CD14-positive monocyte (primary cell): ENCODE results near the gene APOL2. TPM values are rescaled to one million over a fixed set of nuclear protein-coding genes. Genes with fewer than 3 reads are reported as not detected.

Source experiments
- DNase-seq, 3 donors: peaks; one replicate each; pipeline ENCODE4 v3.0.0-alpha.2; 2011 to 2022
- H2AFZ ChIP-seq: 2 replicates; pipeline ENCODE4 v1.6.0; 2012; ENCODE audit warnings: mild to moderate bottlenecking, low read depth, low read length, inconsistent platforms; ENCODE audit not compliant: insufficient read depth, poor library complexity, severe bottlenecking
- H3K27ac ChIP-seq, 2 donors: 1 replicate in 1 of 2; 2 replicates in 1 of 2; pipeline ENCODE4 v1.5.1; 2012 to 2013; ENCODE audit warnings: low read length in 2 of 2, control low read depth in 1 of 2, inconsistent platforms in 1 of 2, low read depth in 1 of 2, mild to moderate bottlenecking in 1 of 2
- H3K27me3 ChIP-seq, 2 donors: one replicate each; pipeline versions ENCODE4 v1.6.0 to v1.6.1; 2011 to 2013; ENCODE audit warnings: low read length in 2 of 2; ENCODE audit not compliant: control insufficient read depth in 2 of 2, insufficient read depth in 2 of 2
- H3K36me3 ChIP-seq, 2 donors: replicated peaks in 1 of 2; 1 replicate in 1 of 2; 2 replicates in 1 of 2; pipeline versions ENCODE4 v1.5.1 to v1.6.1; 2012 to 2013; ENCODE audit warnings: low read length in 2 of 2, control low read depth in 1 of 2, inconsistent platforms in 1 of 2, mild to moderate bottlenecking in 1 of 2; ENCODE audit not compliant: insufficient read depth in 2 of 2, control insufficient read depth in 1 of 2
- H3K4me1 ChIP-seq, 2 donors: 1 replicate in 1 of 2; 2 replicates in 1 of 2; pipeline versions ENCODE4 v1.5.1 to v1.6.1; 2012 to 2013; ENCODE audit warnings: low read length in 2 of 2, control low read depth in 1 of 2, inconsistent platforms in 1 of 2, mild to moderate bottlenecking in 1 of 2, moderate library complexity in 1 of 2; ENCODE audit not compliant: insufficient read depth in 2 of 2, control insufficient read depth in 1 of 2
- H3K4me2 ChIP-seq: replicated peaks from 2 replicates; pipeline ENCODE3; 2012; ENCODE audit warnings: low read length, moderate library complexity, mild to moderate bottlenecking; ENCODE audit not compliant: poor library complexity, severe bottlenecking; ENCODE audit errors: extremely low read depth
- H3K4me3 ChIP-seq, 3 experiments: fragments of 200-600 bp in 1 of 3; sonication (generic) in 1 of 3; replicated peaks in 1 of 3; 1 replicate in 2 of 3; 2 replicates in 1 of 3; pipeline ENCODE4 v1.5.1; 2011 to 2013; ENCODE audit warnings: low read length in 3 of 3, mild to moderate bottlenecking in 3 of 3, control low read depth in 2 of 3, low read depth in 2 of 3, inconsistent platforms in 1 of 3, moderate library complexity in 1 of 3
- H3K79me2 ChIP-seq: 2 replicates; pipeline ENCODE4 v1.6.0; 2012; ENCODE audit warnings: mild to moderate bottlenecking, control low read depth, inconsistent platforms, low read length, moderate library complexity; ENCODE audit not compliant: insufficient read depth
- H3K9ac ChIP-seq: 2 replicates; pipeline ENCODE4 v1.6.0; 2017; ENCODE audit warnings: low read length, mild to moderate bottlenecking; ENCODE audit not compliant: insufficient read depth, poor library complexity, severe bottlenecking
- H3K9me3 ChIP-seq, 2 donors: replicated peaks in 1 of 2; 1 replicate in 1 of 2; 2 replicates in 1 of 2; pipeline versions ENCODE4 v1.5.1 to v1.6.1; 2012 to 2013; ENCODE audit warnings: low read length in 2 of 2, control low read depth in 1 of 2; ENCODE audit not compliant: control insufficient read depth in 1 of 2, insufficient read depth in 1 of 2
- H4K20me1 ChIP-seq: 2 replicates; pipeline ENCODE4 v1.6.0; 2012; ENCODE audit warnings: mild to moderate bottlenecking, low read length, control low read depth, moderate library complexity; ENCODE audit not compliant: insufficient read depth
- H3K27ac Mint-ChIP-seq, 7 donors: one replicate each; pipeline ENCODE4 v1.8.0; 2020; ENCODE audit warnings: mild to moderate bottlenecking in 7 of 7, mixed read lengths in 7 of 7, moderate library complexity in 6 of 7, inconsistent platforms in 2 of 7
- H3K27me3 Mint-ChIP-seq, 3 donors: one replicate each; pipeline ENCODE4 v1.8.0; 2021 to 2022; ENCODE audit warnings: low read depth in 3 of 3, mild to moderate bottlenecking in 3 of 3, mixed read lengths in 3 of 3, moderate library complexity in 3 of 3, inconsistent platforms in 1 of 3
- H3K36me3 Mint-ChIP-seq, 2 donors: one replicate each; pipeline ENCODE4 v1.8.0; 2020; ENCODE audit warnings: mixed read lengths in 2 of 2, inconsistent platforms in 1 of 2, mild to moderate bottlenecking in 1 of 2
- H3K4me1 Mint-ChIP-seq: one replicate; pipeline ENCODE4 v1.8.0; 2020; ENCODE audit warnings: mild to moderate bottlenecking, mixed read lengths
- H3K4me3 Mint-ChIP-seq, 2 donors: one replicate each; pipeline ENCODE4 v1.8.0; 2020; ENCODE audit warnings: mild to moderate bottlenecking in 2 of 2, mixed read lengths in 2 of 2, moderate library complexity in 1 of 2
- H3K9me3 Mint-ChIP-seq, 7 donors: one replicate each; pipeline ENCODE4 v1.8.0; 2020 to 2022; ENCODE audit warnings: mixed read lengths in 7 of 7, mild to moderate bottlenecking in 6 of 7, moderate library complexity in 6 of 7, inconsistent platforms in 2 of 7
- WGBS: methylation state at CpG from one replicate; pipeline ENCODE4 v1.1.5; 2013; ENCODE audit warnings: missing lambda C conversion rate; ENCODE audit not compliant: insufficient coverage; 5-methylcytosine and 5-hydroxymethylcytosine counted together
- intact Hi-C, 2 donors: fragments of 100-400 bp; cut with micrococcal nuclease; formaldehyde crosslinking; loops; one replicate each; pipeline versions ENCODE4 v1.15.0 to v1.15.1; 2023
- polyA plus RNA-seq, 3 donors: library from polyadenylated mRNA; depleted of rRNA in 1 of 3; unstranded in 2 of 3; stranded (reverse) in 1 of 3; fragments of 300-500 nt in 2 of 3; fragments of >200 nt in 1 of 3; fragmentation: Illumina TruSeq in 2 of 3; gene quantifications; 1 replicate in 2 of 3; 2 replicates in 1 of 3; pipeline ENCODE4 v1.2.3, GENCODE V29; 2012 to 2021
- TF ChIP-seq, protein P1 (sequence below): fragments of 200-600 bp; IDR thresholded peaks from one replicate; pipeline ENCODE4 v1.8.0; 2022; ENCODE audit warnings: antibody characterized with exemption, mild to moderate bottlenecking

APOL2 gene
- polyA plus RNA-seq, 3 donors, result 12.6 to 47.0 (median 13.2) TPM

DNA sequence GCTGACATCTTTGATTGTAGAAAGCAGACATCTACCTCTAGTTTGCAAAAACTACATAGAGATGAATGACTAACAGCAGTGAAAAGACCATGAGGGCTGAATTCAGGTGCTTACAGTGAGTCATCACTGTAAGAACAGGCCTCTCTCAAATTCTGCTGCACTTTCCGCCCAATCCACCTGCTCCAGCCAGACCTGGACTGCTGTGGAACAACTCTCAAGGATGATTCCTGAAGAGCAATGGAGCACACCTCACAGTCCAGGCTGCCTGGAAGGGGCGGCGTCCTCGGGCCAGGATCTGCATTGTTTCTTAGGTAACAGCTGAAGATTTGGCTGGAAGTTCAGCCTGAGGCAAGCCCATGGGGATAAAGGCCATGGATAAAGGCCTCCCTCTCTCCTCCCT, 15.1 kb downstream of the APOL2 start:
- no peaks in the 10 kb centered on the region for H3K9me3 Mint-ChIP-seq
- no peak for DNase-seq
- Histone ChIP-seq H3K9ac (no peak overlapping the region), H3K27me3 (no peaks in the 10 kb centered on the region), H3K79me2 (no peaks in the 10 kb centered on the region), H2AFZ (no peak overlapping the region), H3K27ac (no peak overlapping the region), H3K4me1 (peaks cover 0 to under 1% of the 10 kb centered on the region in 2 donors), H3K4me3 (no peak overlapping the region), H3K9me3 (no peaks in the 10 kb centered on the region), H3K4me2 (no peak overlapping the region), H3K36me3 (peaks cover 14 to 33% of the 10 kb centered on the region in 2 donors), H4K20me1 (peaks cover 4% of the 10 kb centered on the region)
- 100% methylated on average over 1 of the region's 4 CpGs for WGBS
- H3K27ac Mint-ChIP-seq, result peak overlapping the region in 3 of 7 donors; percentile 1 to 48 (median 47)
- TF ChIP-seq, protein P1, sequence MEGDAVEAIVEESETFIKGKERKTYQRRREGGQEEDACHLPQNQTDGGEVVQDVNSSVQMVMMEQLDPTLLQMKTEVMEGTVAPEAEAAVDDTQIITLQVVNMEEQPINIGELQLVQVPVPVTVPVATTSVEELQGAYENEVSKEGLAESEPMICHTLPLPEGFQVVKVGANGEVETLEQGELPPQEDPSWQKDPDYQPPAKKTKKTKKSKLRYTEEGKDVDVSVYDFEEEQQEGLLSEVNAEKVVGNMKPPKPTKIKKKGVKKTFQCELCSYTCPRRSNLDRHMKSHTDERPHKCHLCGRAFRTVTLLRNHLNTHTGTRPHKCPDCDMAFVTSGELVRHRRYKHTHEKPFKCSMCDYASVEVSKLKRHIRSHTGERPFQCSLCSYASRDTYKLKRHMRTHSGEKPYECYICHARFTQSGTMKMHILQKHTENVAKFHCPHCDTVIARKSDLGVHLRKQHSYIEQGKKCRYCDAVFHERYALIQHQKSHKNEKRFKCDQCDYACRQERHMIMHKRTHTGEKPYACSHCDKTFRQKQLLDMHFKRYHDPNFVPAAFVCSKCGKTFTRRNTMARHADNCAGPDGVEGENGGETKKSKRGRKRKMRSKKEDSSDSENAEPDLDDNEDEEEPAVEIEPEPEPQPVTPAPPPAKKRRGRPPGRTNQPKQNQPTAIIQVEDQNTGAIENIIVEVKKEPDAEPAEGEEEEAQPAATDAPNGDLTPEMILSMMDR, result no peak
- H3K4me3 Mint-ChIP-seq, result no peak overlapping the region
- peaks cover 3 to 6% (median 3%) of the 10 kb centered on the region in 3 donors for H3K27me3 Mint-ChIP-seq
- peaks cover 40 to 44% of the 10 kb centered on the region in 2 donors for H3K36me3 Mint-ChIP-seq
- H3K4me1 Mint-ChIP-seq, result peaks cover 9% of the 10 kb centered on the region
- intact Hi-C loops, result no loop called here

GRCh38 chr22:36223504-36223903, 15.8 kb downstream of the APOL2 start:
- H3K4me1 ChIP-seq, result peaks cover 0 to 7% of the 10 kb centered on the region in 2 donors
- Mint-ChIP-seq H3K27ac (no peak overlapping the region), H3K36me3 (peaks cover 32 to 37% of the 10 kb centered on the region in 2 donors), H3K9me3 (peaks cover 0 to 2% (median 0%) of the 10 kb centered on the region in 7 donors), H3K27me3 (peaks cover 3 to 6% (median 4%) of the 10 kb centered on the region in 3 donors), H3K4me1 (peaks cover 15% of the 10 kb centered on the region), H3K4me3 (no peak overlapping the region)
- TF ChIP-seq, protein P1, result no peak
- H2AFZ ChIP-seq, result no peak overlapping the region
- intact Hi-C loops, result no loop called here
- H3K79me2 ChIP-seq, result no peaks in the 10 kb centered on the region
- no peak overlapping the region for H3K27ac ChIP-seq
- H3K27me3 ChIP-seq, result no peaks in the 10 kb centered on the region
- H4K20me1 ChIP-seq, result peaks cover 4% of the 10 kb centered on the region
- no peak overlapping the region for H3K4me2 ChIP-seq
- H3K36me3 ChIP-seq, result peaks cover 10 to 25% of the 10 kb centered on the region in 2 donors
- 100% methylated on average over 4 of the region's 8 CpGs for WGBS
- no peak for DNase-seq
- H3K4me3 ChIP-seq, result no peak overlapping the region
- H3K9me3 ChIP-seq, result no peaks in the 10 kb centered on the region
- H3K9ac ChIP-seq, result no peak overlapping the region
